ENCODE data around the gene HMMR. TPM values are rescaled to one million over a fixed set of nuclear protein-coding genes. Genes with fewer than 3 reads are reported as not detected.

HMMR gene
- total and polyA plus RNA-seq, 2 experiments from 2014 or later: 77.9 to 163 TPM

GRCh38 chr5:163456840-163457239, 3.6 kb upstream of the HMMR start (continued):
- TF ChIP-seq CTCF (conservative IDR thresholded peaks at IDR 0.05; ENCODE audit: low read depth in 2 of 2): no peak

- Mint-ChIP-seq H3K4me3 (peak overlapping the region; percentile 99), H3K27me3 (ENCODE audit: insufficient read depth, low read depth, poor library complexity) (peaks cover 13% of the 10 kb centered on the region), H3K4me1 (peaks cover 7% of the 10 kb centered on the region), H3K9me3 (peaks cover 3% of the 10 kb centered on the region; the same call in 2 of the 3 replicates), H3K27ac (peak overlapping the region; percentile 100), H3K36me3 (ENCODE audit: low read depth) (peaks cover 32% of the 10 kb centered on the region)
- Histone ChIP-seq H3K4me1 (ENCODE audit: insufficient read depth) (peaks cover 12% of the 10 kb centered on the region), H3K79me2 (replicated peaks; ENCODE audit: insufficient read depth) (peaks cover 54% of the 10 kb centered on the region), H3K9me2 (ENCODE audit: insufficient read depth) (no peaks in the 10 kb centered on the region; the same call in 1 of the 2 replicates), H2AFZ (no peak overlapping the region), H3F3A (replicated peaks; ENCODE audit: low read depth) (peaks cover 9% of the 10 kb centered on the region; the same call in 1 of the 2 replicates), H3K27ac (ENCODE audit: low read depth) (peak overlapping the region; percentile 99), H3K4me2 (peak overlapping the region; percentile 96), H3K4me3 (peak overlapping the region; percentile 79), H3K36me3 (ENCODE audit: insufficient read depth) (peaks cover 11% of the 10 kb centered on the region; the same call in 1 of the 2 replicates), H3K27me3 (ENCODE audit: insufficient read depth) (no peaks in the 10 kb centered on the region), H4K20me1 (replicated peaks; ENCODE audit: insufficient read depth) (no peaks in the 10 kb centered on the region)
- ATAC-seq: no peak
- DNase-seq (ENCODE audit: low spot score): no peak
- TF ChIP-seq CREB1 (CRISPR knock-in tag; IDR thresholded peaks at IDR 0.05; ENCODE audit: low read depth): no peak
- TF ChIP-seq EZH2 (IDR thresholded peaks at IDR 0.05; ENCODE audit: low read depth, unreplicated experiment): no peak
- no peak for TF ChIP-seq ZNF114 (CRISPR knock-in tag; IDR thresholded peaks at IDR 0.05)
- TF ChIP-seq JUNB (IDR thresholded peaks at IDR 0.05; ENCODE audit: unreplicated experiment): no peak
- no peak for TF ChIP-seq STAT1 (IDR thresholded peaks at IDR 0.05; ENCODE audit: unreplicated experiment)
- TF ChIP-seq CTCF (conservative IDR thresholded peaks at IDR 0.05; ENCODE audit: low read depth in 2 of 2): no peak
- TF ChIP-seq REST (IDR thresholded peaks at IDR 0.05; ENCODE audit: unreplicated experiment): no peak
- TF ChIP-seq POLR2AphosphoS5 (IDR thresholded peaks at IDR 0.05; ENCODE audit: low read depth): no peak
- TF ChIP-seq ZNF331 (CRISPR knock-in tag; IDR thresholded peaks at IDR 0.05; ENCODE audit: low read depth): no peak
- TF ChIP-seq EZH2phosphoT487 (IDR thresholded peaks at IDR 0.05; ENCODE audit: unreplicated experiment): no peak
- no peak for TF ChIP-seq NANOG (IDR thresholded peaks at IDR 0.05; ENCODE audit: borderline replicate concordance)
Observed at GRCh38 chr5:163458778-163459385, 1.6 kb upstream of the HMMR start.

Measured in GM23338 (cell line).